Fibroblast of the aortic adventitia (primary cell): Measurements from ENCODE around the gene TPO. TPM values are rescaled to one million over a fixed set of nuclear protein-coding genes. Genes with fewer than 3 reads are reported as not detected.

Source experiments
- DNase-seq: peaks from one replicate; pipeline ENCODE4 v3.0.0-alpha.2; 2010; ENCODE audit warnings: low read depth
- H3K4me3 ChIP-seq: 2 replicates; pipeline ENCODE4 v1.5.1; 2011; ENCODE audit warnings: low read depth, mild to moderate bottlenecking, control low read depth, low read length, moderate library complexity
- total RNA-seq: library from RNA; depleted of rRNA; stranded (reverse); fragments of >200 nt; gene quantifications from 2 replicates; pipeline ENCODE4 v1.2.3, GENCODE V29; 2012; ENCODE audit warnings: low replicate concordance
- TF ChIP-seq, protein P1 (sequence below): IDR thresholded peaks from 2 replicates; pipeline ENCODE4 v1.5.1; 2011; ENCODE audit warnings: mild to moderate bottlenecking, low read length, control low read depth, inconsistent platforms; ENCODE audit not compliant: insufficient read depth

Gene TPO
- total RNA-seq, 1 donor, result not detected

DNA sequence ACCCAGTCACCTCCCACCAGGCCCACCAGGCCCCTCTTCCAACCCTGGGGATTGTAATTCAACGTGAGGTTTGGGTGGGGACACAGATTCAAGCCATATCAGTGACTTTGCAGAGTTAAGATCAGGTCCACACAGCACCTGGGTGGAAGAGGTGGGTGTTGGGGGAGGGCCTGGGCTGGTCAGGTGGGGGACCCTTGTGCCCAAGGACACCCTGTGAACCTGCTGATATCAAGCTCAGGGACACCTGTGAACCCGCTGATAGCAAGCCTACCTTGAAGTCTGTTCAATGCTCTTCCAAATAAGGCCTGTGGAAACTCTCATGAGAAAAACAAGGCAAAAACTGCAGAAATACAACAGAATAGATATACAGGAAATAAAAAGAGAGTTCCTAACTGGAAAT is 19.9 kb upstream of the TPO start:
- DNase-seq, result no peak
- H3K4me3 ChIP-seq, result no peak overlapping the region
- TF ChIP-seq, protein P1, sequence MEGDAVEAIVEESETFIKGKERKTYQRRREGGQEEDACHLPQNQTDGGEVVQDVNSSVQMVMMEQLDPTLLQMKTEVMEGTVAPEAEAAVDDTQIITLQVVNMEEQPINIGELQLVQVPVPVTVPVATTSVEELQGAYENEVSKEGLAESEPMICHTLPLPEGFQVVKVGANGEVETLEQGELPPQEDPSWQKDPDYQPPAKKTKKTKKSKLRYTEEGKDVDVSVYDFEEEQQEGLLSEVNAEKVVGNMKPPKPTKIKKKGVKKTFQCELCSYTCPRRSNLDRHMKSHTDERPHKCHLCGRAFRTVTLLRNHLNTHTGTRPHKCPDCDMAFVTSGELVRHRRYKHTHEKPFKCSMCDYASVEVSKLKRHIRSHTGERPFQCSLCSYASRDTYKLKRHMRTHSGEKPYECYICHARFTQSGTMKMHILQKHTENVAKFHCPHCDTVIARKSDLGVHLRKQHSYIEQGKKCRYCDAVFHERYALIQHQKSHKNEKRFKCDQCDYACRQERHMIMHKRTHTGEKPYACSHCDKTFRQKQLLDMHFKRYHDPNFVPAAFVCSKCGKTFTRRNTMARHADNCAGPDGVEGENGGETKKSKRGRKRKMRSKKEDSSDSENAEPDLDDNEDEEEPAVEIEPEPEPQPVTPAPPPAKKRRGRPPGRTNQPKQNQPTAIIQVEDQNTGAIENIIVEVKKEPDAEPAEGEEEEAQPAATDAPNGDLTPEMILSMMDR, result no peak

DNA sequence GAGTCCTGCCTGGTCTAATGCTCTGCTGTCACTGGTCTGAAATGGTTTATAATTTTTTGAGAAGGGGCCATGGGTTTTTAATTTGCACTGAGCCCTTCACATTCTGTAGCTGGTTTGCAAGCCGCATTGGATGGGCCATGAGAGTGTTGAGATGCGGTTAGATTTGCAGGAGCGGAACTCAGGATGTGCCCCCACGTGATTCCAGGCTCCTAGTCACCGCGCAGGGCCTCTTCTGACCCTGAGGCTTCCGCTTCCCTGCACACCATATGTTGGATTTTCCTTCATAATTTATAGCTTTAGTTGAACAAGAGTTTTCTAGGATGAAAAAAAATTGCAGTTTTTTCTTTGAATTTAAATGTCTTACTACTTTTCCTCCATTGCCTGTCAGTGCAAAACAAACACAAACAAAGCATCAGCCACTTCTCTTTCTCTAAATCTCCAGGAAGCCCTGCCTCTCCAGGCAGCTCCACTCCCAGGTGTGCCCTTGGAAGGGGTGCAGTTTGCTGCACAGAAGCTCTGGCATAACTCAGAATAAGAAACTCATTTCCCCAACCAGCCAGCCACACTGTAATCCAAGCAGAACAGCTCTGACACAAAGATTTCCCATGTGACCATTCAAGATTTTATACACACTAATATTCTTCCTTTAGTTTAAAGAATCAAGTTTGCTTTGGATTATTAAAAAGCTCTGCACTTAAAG is 18.4 kb upstream of the TPO start:
- DNase-seq, result no peak
- TF ChIP-seq, protein P1, result no peak
- H3K4me3 ChIP-seq, result no peak overlapping the region

DNA sequence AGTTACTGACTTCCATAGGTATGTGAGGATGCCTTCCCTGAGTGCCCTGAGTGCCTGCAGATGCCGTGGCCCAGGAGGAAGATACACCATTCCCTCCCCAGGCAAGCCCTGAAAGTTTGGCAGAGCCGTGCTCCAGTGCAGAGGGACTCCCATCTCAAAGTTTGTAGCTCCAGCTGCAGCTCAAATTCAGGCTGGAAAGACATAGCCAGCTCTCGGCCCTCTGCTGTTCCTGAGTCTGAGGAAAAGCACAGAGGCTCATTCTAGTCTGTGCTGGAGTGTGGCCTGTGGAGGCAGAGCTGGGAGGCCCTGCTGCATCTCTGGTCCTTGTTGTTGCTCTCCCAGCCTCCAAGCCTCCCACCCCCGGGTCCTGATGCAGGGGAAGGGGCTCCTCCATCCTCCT is 15.9 kb upstream of the TPO start:
- no peak for DNase-seq
- TF ChIP-seq, protein P1, result no peak
- H3K4me3 ChIP-seq, result no peak overlapping the region

DNA sequence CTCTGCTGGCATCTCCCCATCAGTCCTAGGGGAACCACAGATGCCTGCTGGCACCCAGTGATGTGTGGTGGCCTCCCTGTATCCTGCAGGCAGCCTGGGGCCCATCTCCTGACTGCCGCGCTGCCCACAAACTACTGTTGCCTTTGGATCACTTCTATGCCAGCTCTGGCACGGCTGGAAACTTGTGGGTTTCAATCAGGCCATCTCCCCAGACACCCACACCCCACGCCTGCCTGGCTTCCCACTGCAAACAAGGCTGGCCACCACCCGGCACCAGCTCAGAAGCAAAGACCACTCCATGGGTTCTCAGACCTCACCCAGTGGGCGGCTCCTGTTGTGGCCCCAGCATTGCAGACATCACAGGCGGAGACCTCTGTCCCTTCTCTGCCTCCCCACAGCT is 15.1 kb upstream of the TPO start:
- no peak for DNase-seq
- TF ChIP-seq, protein P1, result no peak
- H3K4me3 ChIP-seq, result no peak overlapping the region

DNA sequence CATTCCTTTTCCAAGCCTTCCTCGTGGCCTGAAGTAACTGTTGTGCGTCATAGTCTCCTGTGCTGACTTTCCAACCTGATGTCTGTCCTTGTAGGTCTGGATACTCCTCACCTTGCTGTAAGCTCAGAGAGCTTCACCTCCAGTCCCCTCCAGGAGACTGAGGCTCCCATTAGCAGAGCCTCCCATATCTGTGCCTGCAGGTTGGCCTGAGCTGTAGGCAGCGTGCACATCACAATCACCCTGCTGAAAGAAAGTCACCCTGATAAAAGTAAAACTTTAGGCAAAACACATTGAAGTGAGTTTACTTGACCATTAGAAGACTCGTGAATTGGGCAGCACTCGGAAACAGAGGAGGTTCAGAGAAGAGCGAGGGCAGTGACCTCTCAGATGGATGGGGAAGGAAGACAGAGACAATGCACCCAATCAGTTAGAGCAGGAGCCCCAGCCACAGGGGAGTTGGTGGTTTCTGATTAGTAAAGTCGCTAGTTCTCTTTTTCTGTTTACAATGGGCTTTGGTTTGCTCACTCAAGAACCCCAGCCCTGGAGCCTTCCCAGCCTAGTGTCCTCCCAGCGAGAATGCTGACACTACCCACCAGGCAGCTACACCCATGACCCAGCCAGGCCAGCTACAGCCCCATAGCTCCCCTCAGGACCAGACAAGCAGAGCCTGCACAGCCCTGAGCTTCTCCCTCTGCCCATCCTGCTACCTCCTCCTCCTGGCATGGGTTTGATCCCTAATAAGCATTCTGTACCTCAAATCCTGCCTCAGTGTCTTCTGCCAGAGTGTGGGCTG is 12.1 kb upstream of the TPO start:
- DNase-seq, result no peak
- TF ChIP-seq, protein P1, result no peak
- H3K4me3 ChIP-seq, result no peak overlapping the region

DNA sequence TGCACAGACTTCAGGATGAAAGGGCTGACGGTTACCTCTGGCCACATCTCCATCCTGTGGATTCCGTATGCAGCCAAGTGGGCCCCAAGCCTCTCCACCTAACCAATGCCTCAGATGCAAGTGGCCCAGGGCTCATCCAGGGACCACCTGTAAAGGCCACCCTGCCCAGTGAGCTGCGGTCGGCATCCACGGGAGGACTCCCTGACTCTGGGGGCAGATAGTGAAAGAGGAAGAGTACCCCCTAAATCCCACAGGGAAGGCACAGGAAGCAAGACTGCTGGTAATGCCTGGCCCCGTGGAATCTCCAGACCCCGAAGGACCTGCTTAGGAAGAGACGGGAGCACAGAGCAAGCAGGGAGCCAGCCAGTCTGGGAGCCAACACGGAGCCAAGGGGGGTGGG is 11.2 kb upstream of the TPO start:
- no peak for DNase-seq
- TF ChIP-seq, protein P1, result no peak
- H3K4me3 ChIP-seq, result no peak overlapping the region
